GM21447 (cell line): ENCODE results near the gene LLGL2.
"Not testable (repeated sequence)": the region's sequence is repeated elsewhere in the genome, so short reads cannot be mapped to it uniquely, and the experiment has no call there.

ENCODE experiments used
- ATAC-seq: cut with Tn5 transposase; IDR thresholded peaks from one replicate; pipeline ENCODE4 v1.9.1; 2021; ENCODE audit not compliant: unreplicated experiment

The LLGL2 gene, protein sequence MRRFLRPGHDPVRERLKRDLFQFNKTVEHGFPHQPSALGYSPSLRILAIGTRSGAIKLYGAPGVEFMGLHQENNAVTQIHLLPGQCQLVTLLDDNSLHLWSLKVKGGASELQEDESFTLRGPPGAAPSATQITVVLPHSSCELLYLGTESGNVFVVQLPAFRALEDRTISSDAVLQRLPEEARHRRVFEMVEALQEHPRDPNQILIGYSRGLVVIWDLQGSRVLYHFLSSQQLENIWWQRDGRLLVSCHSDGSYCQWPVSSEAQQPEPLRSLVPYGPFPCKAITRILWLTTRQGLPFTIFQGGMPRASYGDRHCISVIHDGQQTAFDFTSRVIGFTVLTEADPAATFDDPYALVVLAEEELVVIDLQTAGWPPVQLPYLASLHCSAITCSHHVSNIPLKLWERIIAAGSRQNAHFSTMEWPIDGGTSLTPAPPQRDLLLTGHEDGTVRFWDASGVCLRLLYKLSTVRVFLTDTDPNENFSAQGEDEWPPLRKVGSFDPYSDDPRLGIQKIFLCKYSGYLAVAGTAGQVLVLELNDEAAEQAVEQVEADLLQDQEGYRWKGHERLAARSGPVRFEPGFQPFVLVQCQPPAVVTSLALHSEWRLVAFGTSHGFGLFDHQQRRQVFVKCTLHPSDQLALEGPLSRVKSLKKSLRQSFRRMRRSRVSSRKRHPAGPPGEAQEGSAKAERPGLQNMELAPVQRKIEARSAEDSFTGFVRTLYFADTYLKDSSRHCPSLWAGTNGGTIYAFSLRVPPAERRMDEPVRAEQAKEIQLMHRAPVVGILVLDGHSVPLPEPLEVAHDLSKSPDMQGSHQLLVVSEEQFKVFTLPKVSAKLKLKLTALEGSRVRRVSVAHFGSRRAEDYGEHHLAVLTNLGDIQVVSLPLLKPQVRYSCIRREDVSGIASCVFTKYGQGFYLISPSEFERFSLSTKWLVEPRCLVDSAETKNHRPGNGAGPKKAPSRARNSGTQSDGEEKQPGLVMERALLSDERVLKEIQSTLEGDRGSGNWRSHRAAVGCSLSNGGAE

DNA sequence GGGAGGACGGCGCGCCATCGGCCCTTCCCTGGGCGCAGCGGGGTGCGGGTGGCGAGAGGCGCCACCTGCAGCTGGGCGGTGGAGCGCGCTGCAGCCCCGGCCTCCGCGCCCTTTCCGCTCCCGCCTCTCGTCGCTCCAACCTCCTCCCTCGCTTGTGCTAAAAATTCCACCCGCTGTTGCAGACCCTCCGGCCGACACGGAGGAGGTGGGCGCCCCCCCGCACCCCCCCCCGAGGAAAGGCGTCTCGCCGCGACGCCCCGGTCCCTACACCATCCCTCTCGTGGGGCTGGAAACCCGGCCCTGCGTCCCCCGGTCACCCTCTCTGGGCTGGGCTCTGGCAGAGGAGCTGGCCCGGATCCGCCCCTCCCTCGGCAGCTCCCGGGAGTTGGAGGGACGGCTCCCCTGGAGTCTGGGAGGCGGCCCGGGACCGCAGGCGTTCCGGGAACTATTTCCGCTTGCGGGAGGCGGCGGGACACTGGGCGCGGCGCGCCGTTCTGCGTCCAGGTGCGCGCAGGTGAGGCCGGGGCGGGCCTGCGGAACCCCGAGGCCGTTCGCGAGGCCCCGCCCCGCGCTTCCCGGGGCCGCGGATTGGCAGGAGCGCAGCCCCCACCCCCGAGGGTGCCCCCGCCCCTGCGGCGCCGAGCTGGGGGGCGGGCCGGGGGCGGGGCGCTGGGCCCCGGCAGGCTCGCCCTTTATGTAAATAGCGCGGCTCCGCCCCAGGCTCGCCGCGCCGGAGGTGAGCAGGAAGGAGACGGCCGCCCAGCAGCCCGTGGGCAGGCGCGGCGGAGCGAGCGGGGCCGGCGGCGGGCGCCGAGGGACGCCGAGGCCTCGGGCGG lies at the start of gene LLGL2:
TSS of gene LLGL2 (plus strand) at position 728 of the 836 bp plus-strand sequence. CDS start 17,730 bp downstream, outside the sequence.
- peak; percentile 85 for ATAC-seq

DNA sequence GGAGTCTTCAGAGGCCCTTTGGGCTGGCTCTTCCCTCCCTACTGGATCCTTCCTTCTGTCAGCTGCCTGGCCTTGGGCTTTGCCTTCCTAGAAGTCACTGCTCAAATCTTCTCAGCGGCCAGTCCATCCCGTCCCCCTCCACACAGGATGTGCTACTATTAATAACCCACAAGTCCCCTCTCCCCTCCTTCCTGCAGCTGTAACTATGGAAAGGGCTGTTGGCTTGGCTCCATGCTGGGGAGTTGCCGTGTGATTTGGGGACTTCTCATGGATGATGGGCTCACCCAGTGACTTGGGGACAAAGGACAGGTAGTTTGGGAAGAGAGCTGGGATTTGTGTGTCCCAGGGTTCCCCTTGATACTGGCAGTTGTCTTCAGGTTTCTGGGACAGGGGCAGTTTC lies 49.6 kb upstream of the LLGL2 start:
- ATAC-seq = no peak

DNA sequence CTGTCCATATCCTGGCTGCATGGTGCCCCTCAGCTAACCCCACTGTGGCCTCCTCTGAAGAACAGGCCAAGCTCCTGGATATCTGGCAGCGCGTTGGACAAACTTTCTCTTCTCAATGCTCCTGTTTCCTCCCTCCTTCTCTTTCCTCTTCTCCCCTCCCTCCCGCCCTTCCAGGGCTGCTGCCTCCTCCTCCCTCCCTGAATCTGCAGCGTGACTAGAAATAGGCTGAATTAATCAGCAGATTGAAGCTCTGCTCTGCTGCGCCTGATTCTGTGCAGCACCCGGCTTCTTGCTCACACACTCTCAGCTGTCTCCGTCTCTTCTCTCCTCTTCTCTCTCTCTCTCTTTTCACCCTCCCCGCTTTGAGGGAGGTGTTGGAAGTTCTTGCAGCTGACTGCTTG lies 49.2 kb upstream of the LLGL2 start:
- no peak for ATAC-seq

DNA sequence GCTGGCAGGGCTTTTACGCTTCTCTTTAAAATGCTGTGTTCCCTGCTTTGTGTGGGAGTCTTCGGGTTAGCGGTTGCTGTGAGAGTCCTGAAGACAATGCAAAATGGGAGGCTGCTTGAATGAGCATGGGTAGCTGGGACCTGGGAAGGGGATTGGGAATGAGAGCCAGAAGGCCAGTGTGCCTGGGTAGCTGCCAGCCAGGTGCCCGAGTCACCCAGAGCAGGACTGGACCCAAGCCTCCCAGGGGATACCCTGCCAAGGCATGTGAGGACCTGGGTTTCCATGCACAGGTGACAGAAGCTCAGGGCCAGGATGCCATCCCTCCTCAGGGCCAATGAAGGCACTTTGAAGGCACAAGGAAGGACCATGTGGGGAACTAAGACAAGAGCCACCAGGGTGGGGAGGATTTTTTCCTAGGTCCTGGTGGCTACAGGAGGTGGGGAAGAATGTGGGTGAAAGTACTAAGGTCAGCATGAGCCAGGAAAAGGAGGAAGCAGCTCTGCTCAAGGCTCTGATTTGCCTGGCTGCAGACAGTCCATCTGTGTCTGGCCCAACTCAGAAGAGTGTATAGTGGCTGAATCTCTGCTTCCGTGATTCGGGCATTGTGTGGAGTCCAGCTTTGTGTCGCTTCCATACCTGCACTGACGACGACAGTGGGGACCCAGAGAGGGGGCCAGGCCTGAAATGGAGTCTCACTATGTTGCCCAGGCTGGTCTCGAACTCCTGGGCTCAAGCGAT lies 48.6 kb upstream of the LLGL2 start:
- ATAC-seq = no peak

DNA sequence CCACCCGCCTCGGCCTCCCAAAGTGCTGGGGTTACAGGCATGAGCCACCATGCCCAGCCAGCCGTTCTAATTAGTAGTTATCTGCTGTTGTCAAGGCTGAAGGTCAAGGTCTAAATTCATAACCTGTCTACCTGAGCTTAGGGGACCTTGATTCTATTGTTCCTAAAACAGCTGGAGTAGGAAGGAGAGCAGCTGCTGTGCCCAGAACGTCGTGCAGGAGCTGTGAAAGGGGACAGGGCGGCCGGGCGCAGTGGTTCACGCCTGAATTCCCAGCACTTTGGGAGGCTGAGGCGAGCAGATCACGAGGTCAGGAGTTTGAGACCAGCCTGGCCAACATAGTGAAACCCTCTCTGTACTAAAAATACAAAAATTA lies 48.0 kb upstream of the LLGL2 start:
- not testable (repeated sequence) for ATAC-seq

DNA sequence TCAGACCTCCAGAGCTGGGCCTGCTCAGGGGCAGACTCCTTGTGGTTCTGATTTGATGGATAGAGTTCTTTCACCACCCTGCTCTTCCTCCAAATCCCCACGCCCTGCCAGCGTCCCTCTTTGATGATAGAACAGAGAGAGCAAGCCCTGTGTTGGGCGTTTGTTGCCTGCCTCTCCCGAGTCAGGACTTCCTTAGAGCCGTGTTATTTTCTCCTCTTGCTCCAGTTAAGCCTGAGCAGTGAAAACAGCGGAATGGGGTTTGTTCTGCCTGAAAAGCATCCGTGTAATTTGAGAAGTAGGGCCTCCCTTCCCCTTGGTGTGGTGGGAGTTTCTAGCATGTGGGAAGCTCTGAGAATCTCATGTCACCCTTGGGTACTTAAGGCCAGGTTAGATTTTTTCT lies 47.0 kb upstream of the LLGL2 start:
- ATAC-seq = no peak

DNA sequence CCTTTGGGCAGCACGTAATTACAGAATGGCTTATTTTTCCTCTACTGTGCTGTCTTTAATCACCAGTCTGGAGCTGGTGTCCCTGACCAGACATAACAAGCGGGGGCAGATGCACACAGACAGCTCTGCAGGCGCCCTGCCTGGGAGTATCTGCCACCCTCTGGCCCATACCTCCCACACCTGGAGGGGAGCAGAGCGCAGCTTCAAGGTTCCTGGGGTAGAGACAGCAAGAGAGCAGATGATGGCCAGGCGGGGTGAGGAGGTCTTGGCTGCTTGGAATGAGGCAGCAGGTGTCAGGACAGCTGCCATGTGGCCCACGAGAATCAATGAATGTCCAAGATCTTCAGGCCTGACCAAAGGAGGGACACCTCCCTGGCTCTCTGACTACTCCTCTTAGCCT lies 45.2 kb upstream of the LLGL2 start:
- ATAC-seq = no peak

DNA sequence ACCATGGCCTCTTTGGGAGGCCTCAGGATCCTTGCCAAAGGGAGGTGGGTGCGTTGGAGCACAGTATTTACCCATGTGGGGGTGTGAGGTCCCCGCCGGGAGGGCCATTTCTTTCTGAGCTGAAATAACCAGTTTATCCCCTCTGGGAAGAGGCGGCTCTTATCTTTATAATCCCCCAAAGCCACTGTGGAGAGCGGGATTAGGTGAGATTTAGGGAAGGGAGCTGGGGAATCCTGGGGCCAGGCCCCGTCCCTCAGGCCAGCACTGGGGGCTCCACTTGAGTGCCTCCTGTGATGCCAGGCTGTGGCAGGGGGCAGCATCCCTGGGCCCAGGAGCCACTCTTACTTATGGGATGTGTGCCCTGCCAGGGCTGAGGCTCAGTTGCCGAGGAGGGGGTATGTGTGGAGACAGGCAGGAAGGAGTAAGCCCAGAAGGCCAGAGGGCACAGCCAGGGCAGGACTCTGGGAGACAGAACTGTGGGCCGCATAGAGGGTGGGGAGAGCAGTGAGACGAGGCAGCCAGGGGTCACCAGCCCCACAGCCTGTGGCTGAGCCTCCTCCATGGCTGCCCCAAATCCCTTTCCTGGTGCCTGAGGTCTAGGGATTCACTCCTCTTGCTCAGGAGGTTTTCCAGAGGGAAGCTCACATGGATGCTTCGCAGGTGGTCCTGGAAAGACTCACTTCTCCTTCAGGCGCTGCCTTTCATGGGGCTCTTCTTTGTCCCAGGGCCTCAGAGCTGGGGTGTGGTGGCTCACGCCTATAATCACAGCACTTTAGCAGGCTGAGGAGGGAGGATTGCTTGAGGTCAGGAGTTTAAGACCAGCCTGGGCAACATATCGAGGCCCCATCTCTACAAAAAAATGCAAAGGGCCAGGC lies 44.1 kb upstream of the LLGL2 start:
- ATAC-seq = no peak

DNA sequence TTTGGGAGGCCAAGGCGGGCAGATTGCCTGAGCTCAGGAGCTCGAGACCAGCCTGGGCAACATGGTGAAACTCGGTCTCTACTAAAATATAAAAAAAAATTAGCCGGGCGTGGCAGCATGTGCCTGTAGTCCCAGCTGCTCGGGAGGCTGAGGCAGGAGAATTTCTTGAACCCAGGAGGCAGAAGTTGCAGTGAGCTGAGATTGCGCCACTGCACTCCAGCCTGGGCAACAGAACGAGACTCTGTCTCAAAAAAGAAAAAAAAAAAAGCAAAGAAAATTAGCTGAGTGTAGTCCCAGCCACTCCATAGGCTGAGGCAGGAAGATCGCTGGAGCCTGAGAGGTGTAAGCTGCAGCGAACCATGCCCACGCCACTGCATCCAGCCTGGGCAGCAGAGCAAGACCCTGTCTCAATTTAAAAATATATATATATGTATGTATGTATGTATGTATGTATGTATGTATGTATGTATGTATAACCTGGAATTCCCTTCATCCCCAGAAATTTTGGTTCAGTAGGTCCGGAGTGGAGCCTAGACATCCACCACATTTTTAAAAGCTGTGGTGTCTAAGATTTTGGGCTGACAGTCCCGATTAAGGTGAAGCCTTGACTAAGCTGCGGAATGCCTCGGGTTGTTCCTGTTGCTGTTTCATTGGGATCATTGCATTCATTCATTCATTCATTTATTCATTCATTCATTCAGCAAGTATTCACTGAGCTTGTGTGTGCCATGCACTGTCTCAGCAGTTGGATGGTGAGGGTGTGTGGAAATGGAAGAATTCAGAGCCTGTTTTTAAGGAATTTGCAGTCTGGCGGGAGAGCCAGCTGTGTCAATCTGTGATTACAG lies 43.2 kb upstream of the LLGL2 start:
- ATAC-seq = no peak

DNA sequence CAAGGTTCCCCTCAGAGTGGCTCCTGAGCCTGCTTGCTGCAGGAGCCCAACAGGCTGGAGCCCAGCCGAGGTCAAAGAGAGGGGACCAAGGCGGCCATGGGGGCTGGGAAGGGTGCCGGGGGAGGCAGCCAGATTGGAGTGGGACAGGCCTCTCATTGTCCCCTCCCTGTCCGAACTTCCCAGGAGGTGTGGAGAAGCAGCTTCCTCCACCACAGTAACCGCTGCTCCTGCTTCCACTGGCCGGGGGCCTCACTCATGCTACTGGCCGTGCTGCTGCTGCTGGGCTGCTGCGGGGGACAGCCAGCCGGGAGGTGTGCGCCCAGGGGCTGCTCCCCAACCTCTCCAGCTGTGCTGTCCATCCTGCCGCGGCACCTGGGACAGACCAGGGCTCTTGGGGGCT lies 39.8 kb upstream of the LLGL2 start:
- no peak for ATAC-seq

DNA sequence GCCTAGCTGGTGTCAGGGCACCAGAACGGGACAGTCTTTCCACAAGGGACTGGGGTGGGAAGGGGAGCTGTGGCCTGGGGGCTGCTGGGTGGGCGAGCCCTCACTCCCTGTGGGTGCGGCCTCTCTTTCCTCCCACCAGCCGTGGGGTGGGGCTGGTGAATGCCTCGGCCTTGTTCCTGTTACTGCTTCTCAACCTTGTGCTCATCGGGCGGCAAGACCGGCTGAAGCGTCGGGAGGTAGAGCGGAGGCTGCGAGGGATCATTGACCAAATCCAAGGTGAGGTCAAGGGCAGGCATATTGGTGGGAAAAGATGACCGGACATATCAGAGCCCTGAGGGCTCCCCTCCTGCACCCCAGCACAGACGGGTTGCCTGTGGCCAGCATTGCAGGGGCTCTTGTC lies 39.3 kb upstream of the LLGL2 start:
- no peak for ATAC-seq

DNA sequence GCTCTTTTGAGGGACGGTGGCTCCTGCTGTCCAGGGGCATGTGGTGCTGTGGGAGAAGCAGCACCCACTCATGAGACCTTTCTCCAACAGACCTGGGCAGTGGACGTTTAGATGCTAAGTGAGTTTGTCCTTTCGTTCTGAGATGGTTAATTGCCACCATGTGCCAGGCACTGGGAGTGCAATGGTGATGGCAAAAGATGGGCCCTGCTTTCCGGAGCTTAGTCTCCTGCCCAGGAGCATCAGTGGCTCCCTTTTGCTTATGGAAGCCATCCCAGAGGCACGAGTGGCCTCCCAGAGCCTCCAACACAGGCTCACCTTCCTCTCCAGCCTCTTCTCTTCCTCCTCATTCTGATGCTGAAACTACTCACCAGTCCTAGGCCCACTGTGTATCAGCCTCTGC lies 38.5 kb upstream of the LLGL2 start:
- no peak for ATAC-seq

DNA sequence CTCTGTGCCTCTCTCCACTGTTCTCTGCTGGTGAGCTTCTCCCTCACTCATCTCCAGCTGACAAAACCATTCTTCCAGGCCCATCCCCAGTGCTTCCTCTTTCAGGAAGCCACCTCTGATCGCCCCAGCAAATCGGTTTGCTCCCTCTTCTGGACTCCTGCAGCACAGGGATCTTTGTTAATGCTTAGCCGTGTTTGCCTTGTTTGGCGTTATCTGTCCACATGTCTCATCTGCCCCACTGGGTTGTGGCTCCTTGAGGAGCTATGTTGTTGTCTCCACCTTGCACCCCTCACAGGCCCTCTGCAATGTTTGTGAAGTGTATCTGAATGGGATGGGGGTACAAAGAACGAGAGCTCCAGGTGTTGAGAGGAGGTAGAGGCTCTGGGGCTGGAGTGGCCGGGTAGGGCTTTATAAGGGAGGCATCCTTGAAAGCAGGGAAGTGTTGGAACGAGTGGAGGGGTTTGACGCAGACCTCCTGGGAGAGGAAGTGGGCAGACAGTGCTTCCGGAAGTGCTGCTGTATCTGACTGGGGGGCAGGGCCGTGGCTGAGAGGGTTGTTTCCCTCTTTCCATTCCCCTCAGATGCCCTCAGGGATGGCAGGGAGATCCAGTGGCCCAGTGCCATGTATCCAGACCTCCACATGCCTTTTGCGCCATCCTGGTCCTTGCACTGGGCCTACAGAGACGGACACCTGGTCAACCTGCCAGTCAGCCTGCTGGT lies 38.0 kb upstream of the LLGL2 start:
- no peak for ATAC-seq

DNA sequence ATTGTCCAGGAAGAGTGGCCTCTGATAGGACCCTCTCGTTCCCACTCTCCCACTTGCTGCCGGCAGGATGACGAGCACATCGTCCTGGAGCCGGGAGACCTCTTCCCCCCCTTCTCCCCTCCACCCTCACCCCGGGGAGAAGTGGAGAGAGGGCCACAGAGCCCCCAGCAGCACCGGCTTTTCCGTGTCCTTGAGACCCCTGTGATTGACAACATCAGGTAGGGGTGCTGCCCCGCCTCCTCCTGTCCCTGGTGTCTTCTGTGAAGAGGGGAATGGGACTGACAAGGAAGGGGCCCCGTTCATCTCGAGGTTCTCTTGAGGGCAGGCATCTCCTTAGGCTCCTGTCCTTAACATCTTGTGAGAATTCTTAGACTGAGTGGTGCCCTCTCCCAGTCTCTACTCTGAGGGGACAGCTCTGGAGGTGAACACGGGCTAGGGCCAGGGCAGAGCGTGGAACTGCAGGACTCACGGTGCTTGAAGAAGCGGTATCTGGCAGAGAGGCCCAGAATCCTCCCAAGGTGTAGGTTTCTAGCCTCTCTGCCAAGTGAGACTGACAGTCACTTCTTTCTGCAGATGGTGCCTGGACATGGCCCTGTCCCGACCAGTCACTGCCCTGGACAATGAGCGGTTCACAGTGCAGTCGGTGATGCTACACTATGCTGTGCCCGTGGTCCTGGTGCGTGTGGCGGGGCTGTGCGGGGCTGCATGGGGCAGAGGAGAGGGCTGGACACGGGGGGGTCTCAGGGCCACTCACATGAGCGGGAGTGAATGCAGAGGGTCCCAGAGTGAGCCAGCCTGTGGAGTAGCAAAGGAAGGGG lies 36.6 kb upstream of the LLGL2 start:
- no peak for ATAC-seq

DNA sequence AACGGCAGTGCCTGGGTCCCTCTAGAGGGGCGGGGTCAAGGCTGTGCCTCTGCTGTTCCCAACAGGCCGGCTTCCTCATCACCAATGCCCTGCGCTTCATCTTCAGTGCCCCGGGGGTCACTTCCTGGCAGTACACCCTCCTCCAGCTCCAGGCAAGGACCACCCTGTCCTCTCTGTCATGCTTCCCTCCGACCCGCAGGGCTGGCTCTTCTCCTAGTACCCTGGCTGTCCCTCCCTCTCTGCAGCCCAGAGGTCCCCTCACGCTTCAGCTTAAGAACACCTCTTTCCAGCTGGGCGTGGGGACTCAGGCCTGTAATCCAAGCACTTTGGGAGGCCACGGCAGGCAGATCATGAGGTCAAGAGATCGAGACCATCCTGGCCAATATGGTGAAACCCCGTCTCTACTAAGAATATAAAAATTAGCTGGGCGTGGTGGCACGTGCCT lies 36.0 kb upstream of the LLGL2 start:
- no peak for ATAC-seq

DNA sequence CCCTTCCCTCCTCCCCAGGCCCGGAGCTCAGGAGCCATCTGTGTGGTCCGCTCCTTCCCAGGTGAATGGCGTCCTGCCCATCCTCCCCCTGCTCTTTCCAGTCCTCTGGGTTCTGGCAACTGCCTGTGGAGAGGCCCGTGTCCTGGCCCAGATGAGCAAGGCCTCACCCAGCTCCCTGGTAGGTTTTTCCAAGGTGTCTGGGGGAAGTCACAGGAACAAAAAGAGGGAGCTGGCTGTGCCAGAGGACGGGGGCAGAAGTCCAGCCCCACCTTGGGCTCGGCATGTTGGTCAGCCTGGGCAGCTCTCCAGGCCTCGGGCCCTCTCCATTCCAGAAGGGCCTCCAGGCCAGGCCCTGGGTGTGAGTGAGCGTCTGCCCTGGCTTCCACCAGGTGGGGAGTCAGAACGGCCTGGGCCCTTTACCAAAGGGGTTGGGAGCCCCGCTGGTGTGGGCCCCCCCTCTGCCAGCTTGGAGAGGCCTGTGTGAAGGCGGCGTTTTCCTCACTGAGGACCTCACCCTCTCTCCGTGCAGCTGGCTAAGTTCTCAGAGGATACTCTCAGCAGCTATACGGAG lies 35.2 kb upstream of the LLGL2 start:
- ATAC-seq = no peak
